Raji (cell line): ENCODE measurements around the gene DBH.

Experiments
- POLR2A ChIP-seq: IDR thresholded peaks from 2 replicates; pipeline ENCODE4 v1.6.1; 2011; ENCODE audit warnings: low read depth, low read length, control low read depth; ENCODE audit not compliant: insufficient read depth

The DBH gene

GRCh38 chr9:133687856-133688761, 51.9 kb downstream of the DBH start:
- no peak for TF ChIP-seq POLR2A

DNA sequence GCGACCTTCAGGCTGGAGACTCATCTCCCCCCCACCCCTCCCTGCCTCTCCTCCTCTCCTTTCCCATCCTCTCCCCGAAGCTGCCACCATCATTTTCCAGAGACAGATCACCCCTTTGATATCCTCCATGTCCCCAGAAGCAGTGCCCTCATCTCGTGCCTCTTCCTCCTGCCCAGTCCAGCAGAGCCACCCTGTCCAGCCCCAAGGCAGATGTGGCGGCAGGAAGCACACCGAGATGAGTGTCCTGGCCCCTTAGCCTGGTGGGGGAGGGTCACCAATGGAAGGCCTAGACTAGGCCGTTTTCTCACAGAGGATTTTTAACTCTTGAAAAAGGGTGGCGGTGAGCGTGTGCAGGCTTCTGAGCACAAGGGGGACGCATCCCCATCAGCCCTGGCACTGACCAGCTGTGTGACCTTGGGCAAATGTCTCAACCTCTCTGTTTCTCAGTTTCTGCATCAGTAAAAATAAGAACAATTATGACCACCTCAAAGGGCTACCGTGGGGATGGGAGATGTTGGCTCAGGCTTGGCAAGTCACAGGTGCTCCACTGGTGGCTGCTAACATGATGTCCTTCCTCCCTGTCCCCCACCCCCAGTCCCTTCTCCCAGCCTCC, 53.1 kb downstream of the DBH start:
- no peak for TF ChIP-seq POLR2A

- no peak for TF ChIP-seq POLR2A
Measured at GRCh38 chr9:133690081-133690561, 54.0 kb downstream of the DBH start.

- TF ChIP-seq POLR2A: no peak
Measured at GRCh38 chr9:133691191-133691590, 55.0 kb downstream of the DBH start.

GRCh38 chr9:133691626-133692363, 55.6 kb downstream of the DBH start:
- TF ChIP-seq POLR2A: no peak

DNA sequence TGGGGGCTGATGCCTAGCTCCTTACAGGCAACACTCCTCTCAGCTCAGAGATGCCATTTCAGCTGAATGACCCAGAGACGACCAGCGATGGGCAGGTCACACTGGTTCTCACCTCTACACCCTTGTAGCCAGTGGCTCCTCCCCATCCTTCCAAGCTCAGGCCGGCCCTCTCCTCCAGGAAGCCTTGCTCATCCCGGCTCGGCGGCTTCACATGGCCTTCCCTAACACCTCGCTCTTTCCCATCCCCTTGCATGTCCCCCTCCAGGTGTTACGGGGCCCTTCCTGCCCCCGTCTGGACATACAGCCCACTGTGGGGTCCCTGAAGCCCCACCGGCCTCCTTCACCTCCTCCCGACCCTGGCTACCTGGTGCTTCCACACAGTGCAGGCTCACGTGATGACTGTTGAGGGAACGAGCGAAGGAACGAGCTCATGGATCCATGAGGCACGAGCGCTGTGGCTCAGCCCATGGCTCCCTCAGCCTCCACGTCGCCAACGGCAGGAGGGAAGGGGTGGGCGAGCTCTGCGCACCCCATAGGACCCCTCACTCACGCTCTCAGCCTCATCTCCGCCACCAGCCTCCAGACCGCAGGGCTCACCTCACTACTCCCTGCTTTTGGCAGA, 56.3 kb downstream of the DBH start:
- no peak for TF ChIP-seq POLR2A

- TF ChIP-seq POLR2A: no peak
Measured at GRCh38 chr9:133693116-133693515, 57.0 kb downstream of the DBH start.

DNA sequence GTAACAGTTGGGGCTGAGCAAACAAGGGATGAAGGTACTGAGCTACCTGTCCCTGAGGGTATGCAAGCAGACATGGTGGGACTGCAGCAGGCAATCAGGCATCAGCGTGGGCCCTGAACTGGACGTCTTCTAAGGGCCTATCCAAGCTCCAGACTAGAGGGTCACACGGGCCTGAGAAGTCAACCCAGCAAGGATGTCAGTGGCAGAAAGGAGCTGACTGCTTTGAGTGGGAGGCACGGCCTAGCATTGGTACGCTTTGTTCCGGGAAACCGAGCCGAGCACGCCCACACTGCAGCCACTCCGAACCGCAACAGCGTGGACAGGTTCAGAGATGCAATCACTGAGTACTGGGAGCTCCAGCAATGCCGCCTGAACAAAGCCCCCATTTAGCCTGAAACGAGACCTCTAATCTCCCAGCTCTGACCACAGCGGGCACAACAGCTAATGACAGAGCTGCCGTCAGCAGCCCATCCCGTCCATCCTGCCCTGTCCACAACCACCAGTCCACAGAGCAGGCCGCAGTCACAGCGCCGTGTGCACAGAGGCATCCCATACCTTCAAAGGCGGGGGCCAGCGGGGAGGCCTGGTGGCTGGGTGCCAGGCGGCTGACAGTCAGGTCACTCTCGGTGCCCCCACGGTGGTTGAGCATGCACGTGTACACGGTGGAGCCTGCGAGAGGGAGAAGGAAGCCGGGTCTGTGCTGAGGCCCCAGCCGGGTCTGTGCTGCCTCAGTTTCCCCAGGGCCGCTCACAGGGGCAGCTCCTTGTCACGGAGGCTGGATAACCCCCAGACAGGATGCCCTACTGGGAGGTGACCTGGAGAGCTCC, 57.8 kb downstream of the DBH start:
- TF ChIP-seq POLR2A: no peak

DNA sequence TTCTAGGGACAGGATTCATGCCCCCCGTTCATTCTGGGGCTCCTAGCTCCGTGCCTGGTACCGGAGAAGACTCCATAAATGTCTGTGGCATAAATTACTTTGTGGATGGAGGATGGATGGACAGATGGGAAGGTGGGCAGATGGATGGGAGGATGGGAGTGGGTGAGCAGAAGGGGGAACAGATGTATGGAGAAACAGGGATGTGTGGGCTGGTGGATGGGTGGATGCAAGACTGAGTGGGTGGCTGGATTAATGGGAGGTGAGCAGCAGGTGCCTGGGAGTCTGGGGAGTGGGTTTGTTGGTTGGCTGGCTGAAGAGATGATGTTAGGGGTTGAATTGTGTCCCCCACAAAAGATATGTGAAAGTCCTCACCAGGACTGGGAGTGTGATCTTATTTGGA, 58.5 kb downstream of the DBH start:
- no peak for TF ChIP-seq POLR2A

- no peak for TF ChIP-seq POLR2A
Measured at GRCh38 chr9:133696071-133696472, 59.9 kb downstream of the DBH start.

GRCh38 chr9:133699546-133699945, 63.4 kb downstream of the DBH start:
- no peak for TF ChIP-seq POLR2A

GRCh38 chr9:133700819-133701320, 64.7 kb downstream of the DBH start:
- TF ChIP-seq POLR2A: no peak

DNA sequence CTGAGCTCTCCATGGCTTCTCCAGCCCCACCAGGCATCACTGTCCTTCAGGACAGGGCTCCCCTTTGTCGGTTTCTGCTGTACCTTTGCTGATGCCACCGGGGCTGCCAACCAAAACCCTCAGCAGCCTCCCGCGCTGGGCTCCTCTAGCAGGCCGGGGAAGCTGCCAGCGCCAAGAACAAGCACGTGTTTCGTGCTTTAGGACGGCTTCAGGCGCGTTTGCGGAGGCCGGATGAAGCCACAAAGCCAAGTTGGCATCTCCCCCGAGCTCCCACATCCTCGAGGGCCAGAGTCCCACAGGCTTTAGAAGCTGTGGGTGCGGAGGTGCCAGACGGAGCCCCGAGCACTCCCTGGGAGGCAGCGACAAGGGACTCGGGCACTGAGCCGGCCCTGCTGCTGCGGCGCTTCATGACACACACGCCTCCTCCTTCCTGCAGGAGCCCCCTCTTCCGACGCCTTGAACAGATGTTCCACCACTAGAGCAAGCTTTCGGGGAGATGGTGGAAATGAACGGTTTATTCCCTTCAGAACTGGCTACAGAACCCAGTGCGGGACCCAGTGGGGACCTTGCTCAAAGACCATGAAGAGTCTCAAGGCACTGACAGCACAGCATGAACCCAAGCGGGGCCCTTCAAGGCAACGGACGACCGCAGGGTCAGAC, 65.3 kb downstream of the DBH start:
- no peak for TF ChIP-seq POLR2A
